DMS79 treated with DMSO at 0.1 percent for 48 hours (cell line): ENCODE data around the gene NXPH4.
A peak's percentile ranks its signal among the peaks of the same experiment; 100 is the strongest.

Experiments
- DNase-seq: peaks from one replicate; lab custom pipeline; 2025; lab: John Stamatoyannopoulos, UW

Gene NXPH4

DNA sequence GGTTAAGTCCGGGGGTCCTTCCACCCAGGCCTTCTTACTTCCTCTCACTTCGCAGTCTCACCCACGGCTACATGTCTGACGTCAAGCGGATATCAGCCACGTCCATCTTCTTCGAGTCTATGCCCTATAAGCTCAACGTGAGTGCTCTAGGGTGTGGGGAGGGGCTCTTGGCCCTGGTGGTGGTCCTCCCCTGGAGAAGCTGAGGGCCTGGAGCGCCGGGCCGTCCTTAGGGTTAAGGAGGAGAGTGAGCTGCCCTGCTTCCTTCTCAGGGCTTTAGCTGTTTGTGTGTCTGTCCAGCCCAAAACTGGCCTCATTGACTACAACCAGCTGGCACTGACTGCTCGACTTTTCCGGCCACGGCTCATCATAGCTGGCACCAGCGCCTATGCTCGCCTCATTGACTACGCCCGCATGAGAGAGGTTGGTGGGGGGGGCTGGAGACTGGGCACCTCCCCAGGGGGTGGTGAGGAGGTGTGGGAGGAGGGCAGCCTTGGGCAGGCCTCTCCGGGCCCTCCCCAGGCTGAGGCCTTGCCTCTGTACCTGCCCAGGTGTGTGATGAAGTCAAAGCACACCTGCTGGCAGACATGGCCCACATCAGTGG, 15.7 kb downstream of the NXPH4 start:
- no peak for DNase-seq

DNA sequence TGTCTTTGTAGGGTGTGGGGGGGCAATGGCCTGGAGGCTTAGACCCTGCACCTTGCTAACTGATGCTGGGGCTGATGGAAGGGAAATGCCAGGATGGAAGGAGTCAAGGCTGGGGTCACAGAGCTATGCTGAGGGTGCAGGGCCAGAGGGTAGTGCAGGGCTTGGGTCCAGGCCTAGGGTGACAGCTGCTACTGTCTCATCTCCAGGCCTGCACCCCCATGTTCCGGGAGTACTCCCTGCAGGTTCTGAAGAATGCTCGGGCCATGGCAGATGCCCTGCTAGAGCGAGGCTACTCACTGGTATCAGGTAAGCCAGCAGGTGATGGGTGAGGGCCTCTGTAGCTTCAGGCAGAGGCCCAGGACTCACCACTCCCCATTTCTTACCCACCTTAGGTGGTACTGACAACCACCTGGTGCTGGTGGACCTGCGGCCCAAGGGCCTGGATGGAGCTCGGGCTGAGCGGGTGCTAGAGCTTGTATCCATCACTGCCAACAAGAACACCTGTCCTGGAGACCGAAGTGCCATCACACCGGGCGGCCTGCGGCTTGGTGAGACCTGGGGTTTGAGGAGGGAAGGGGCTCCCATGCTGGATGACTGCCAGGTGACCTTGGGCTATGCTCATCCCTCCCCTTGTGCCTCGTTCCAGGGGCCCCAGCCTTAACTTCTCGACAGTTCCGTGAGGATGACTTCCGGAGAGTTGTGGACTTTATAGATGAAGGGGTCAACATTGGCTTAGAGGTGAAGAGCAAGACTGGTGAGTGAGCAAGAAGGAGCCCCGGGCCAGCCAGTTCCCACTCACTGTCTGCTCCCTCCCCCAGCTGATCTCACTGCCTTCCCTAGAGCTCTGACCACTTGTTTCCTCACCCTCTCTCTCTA, 17.0 kb downstream of the NXPH4 start:
- DNase-seq, result no peak

DNA sequence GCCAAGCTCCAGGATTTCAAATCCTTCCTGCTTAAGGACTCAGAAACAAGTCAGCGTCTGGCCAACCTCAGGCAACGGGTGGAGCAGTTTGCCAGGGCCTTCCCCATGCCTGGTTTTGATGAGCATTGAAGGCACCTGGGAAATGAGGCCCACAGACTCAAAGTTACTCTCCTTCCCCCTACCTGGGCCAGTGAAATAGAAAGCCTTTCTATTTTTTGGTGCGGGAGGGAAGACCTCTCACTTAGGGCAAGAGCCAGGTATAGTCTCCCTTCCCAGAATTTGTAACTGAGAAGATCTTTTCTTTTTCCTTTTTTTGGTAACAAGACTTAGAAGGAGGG, 17.6 kb downstream of the NXPH4 start:
- no peak for DNase-seq

DNA sequence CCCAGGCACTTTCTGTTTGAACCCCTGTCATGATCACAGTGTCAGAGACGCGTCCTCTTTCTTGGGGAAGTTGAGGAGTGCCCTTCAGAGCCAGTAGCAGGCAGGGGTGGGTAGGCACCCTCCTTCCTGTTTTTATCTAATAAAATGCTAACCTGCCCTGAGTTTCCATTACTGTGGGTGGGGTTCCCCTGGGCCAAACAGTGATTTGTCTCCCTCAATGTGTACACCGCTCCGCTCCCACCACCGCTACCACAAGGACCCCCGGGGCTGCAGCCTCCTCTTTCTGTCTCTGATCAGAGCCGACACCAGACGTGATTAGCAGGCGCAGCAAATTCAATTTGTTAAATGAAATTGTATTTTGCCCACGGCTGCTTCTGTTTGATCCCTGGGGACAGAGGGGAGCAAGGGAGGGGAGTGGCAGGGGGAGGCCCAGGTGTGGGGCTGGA, 18.0 kb downstream of the NXPH4 start:
- no peak for DNase-seq

DNA sequence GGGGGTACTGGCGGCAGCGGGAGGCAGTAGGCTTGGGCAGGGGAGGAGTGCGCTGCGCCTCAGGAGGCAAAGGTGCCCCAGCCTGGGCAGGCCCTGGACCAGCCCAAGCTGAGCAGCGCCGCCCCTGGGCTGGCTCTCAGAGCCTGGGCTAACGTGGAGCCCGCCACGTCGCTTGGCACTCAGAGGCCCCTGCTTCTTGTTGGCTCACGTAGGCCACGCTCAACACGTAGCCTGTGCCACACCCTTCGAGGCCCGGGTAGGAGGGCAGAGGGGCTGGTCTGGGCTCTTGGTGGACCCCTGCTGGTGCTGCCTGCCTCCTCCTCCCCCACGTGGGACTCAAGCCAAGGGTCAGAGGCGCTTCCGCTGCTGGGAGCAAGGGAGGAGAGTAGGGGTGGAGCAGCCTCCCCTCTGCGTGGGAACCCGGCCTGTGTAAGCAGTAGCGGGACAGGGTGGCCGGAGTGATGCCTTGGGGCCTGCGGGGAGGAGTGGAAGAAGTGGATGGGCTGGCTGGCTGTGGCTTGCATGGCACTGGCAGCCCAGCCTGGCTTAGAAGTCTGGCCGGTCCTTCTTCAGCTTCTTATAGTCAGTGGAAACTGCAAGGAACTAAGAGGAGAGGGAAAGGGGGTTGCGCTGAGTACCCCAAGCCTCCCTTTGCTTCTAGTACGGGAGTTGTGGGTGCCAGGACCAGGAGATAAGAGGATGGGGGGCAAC, 18.6 kb downstream of the NXPH4 start:
- no peak for DNase-seq

DNA sequence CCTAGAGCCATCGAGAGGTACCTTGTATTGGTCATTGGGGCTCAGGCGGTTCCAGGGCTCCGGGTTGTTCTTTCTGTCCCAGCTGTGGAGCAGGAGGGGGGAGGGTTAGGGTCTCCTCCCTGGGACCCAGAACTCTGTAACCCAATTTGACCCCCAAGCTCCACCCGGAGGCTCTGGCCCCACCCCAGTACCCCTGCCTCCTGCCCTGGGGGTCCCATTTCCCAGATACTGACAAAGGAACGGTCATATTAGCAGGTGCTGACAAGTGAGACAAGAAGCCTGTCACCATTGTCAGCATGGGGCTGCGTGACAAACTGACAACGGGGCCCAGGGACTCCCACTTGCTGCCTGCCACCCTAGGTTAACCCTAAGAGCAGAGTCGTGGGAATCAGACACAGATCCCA, 19.1 kb downstream of the NXPH4 start:
- no peak for DNase-seq

DNA sequence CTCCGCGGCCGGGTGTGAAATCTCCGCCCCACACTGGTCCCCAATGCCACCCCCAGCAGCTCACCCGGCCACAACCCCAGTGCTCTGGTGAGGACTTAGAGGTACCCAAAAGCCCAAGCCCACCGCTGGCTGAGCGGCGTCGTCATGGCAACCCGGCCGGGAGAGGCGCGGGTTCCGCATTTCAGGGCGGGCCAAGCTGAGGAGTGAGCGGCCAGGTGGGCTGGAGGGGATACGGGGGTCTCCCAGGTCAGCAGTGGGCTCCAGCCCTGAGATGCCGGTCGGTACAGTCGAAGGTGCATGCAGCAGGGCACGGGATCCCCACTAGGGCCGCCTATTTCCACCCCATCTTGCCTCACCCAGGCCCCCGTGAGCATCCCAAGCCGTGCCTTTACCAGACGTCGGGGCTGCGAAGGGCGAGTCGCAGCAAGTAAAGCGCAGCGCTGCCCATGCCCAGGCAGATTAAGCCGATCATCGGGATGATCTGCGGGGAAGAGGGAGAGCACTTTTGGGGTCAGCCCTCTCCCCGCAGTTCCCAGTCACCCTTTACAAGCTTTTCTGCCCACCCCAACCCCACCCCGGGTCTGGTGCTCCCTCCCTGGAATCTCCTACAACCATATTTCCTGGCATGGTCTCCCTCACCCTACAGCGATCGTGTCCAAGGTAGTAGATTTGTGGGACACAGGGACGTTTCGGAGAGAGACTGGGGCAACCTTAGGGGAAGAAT, 19.8 kb downstream of the NXPH4 start:
- no peak for DNase-seq

DNA sequence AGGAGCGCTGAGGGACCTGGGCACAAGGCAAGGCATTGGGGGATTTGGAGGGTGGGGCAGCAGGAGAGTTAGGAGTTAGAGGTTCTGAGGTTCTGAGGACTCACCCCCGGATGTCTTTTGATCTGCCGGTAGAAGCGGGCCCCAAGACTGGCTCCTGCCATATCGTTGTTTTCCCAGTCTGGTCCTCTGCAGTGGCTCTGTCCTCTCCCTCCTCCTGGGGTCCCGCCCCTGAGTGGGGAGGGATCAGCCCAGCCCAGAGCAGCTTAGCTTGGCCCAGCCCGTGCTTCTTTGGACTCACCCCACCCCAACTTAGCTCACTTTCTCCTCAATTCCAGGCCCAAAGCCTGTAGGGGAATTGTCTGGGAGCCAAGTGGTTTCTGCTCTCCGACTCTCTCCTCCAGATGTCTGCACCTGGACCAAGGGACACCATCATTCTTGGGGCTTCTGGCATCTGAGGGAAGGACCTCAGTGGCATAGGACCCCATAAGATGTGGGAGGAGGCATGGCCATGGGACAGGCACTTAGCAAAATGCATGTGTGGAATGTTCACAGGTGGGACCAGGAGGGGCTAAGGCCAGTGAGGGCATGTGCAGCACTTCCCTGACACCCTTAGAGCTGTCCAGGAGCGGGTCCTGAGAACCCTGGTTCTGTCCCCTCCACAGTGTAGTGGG, 20.5 kb downstream of the NXPH4 start:
- DNase-seq, result no peak

DNA sequence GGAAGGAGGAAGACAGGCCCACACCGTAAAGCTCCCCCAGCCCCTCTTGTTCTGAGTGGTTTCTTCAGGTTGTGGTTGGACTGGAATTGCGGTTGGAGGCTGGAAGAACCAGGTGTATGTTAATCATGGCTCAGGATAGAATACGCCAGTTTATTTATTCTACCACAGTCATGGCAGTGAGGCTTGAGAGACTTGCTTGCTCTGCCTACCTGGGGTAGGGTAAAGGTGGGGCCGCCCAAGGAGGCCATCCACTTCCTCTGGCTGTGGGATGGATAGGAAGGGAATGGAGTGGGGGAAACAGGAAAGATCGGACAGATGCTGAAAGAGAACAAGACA, 21.0 kb downstream of the NXPH4 start:
- DNase-seq, result peak; percentile 64

DNA sequence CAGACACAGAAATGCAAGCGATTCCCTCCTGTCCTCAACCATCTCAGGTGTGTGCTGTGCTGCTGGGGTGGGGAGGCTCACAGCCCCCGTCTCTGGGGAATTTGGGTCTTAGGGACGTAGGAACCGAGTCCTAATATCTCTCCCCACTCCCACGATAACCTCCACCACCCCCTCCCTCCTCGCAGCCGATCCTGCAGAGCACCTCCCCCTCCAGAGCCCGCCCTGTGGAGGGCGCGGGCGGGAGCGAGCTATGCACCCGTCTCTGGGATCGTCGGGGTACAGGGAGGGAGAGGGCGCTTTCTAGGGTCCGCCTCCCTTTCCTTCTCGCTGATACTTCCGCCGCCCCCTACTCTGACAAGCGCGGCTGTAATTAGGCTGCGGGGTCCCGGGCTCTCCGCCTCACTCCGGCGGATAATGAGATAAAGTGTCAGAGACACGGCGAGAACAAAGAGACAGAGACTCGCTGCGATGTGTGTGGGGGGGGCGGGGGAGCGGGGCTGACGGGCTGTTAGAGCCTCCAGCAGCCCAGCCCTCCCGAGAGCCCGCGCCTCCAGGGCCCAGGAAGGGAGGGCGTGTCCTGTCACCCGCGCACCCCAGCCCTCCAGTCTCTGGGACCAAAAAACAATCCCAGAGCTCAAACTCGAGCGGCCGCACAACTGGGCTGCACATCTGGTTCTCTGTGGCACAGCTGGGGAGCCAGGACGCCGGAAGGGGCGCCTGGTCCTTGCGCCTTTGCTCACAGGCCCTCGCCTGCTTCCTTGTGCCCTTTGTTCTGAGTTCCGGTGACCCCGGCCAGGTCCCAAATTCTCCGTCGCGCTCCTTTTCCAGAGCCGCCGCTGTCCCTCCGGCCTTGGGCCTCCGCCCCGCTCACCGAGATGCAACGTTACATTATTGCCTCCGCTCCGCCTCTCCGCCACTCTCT, 21.6 kb downstream of the NXPH4 start:
- DNase-seq, result peak; percentile 41

DNA sequence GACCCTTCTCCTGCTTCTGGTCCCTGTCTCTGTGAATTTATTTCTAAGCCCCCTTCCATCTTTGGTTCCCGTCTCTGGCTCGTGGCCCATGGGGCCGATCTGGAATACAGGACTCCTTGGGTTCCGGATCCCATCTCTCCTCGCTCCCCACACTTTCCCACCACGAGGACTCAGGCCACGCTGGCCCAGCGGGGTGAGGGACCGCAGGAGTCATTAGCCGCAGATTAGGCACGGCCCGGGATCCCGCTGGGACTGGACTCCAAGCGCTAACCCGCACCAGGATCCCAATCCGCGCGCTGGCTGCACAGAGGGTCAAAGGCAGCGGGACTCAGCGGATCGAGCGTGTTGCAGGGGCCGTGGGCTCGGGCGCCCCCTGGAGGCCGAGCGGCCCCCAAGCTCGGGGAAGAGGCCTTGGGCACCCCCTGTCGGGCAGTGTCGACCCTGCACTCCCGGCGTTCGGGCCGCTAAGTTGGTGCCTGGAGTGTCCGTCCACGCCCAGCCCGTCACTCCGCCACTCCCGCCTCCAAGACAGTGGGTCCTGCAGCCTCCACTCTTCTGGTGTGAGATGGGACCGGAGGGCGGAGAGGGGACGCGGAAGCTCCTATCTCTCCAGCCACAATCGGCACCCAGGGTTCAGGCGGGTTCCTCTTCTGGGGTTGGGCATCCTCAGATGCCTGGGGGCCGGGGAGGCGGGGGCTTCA, 22.4 kb downstream of the NXPH4 start:
- peak; percentile 56 for DNase-seq

DNA sequence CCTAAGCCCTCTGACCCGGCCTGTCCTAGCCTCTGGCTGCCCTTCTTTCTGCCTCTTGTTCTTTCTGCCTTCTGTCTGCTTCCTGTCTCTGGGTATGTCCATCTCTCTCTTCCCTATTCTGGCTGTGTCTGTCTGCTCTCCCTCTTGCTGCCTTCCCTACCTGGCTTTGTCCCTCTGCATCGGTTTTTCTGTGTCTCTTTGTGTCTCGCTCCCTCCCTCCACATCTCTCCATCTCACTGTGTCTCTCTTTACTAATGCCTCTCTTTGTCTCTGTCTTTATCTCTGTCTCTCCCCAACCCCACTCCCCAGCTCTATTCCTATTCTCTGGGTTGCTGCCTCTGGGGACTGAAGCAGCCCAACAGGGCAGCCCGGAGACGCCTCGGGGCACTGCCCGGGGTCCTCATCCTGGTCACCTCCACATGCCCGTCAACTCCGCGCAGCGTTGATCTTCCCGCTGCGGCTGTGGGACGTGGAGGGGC, 23.0 kb downstream of the NXPH4 start:
- DNase-seq, result peak; percentile 13

DNA sequence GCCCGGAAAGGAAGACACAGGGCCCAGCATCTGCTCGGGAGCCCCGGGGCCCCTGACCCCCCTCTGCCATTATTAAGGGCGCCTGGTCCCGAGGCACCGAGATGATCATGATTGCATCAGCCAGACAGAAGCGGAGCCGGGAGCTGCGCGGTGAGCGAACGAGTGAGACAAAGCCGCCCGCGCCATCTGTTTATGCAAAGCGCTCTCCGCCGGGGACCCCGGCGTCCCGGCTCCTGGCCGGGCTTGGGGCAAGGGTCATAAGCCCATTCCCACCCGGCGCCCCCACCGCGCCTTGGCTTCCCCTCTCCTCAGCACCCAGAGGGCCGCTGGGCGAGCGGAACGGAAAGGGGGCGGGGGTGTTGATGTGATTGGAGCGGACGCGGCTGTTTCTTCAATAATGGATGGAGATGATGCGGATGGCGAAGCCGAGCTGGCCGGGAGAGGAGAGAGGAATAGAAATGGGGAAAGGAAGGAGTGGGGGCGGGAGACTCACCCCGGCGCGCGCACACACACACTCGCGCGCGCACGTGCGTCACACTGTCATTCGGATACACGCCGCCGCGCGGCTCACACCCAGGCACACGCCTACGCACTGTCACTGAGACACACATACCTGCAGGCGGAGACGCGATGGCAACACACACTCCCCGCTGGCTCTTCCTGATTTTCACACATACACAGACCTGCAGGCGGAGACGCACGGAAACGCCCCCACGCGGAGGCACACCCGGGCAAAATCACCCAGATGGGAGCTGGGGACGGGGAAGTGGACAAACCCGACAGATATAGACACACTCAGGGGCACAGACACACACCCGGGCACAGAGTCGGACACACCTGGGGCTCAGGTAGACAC, 23.7 kb downstream of the NXPH4 start:
- DNase-seq, result peak; percentile 38

DNA sequence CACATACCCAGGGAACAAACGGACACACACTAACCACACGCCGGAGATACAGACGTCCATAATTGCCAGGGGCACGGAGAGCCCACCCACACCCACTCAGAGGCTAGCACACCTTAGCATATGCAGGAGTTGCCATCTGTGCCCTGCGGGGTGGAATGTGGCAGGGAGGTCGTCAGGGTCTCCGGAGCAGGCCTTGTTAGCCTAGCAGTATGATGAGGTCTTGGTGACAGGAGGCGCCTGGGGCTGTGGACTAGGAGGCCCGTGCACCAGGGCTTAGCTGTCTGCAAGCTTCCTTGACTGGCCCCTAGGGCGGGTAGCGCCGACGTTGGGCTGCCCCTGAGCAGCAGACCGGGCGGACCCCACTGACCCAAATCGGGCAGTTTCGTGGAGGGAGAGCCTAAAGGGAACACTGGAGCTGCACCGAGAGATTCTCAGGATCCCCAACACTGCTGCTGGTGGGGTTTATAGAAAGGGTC, 24.4 kb downstream of the NXPH4 start:
- DNase-seq, result no peak

DNA sequence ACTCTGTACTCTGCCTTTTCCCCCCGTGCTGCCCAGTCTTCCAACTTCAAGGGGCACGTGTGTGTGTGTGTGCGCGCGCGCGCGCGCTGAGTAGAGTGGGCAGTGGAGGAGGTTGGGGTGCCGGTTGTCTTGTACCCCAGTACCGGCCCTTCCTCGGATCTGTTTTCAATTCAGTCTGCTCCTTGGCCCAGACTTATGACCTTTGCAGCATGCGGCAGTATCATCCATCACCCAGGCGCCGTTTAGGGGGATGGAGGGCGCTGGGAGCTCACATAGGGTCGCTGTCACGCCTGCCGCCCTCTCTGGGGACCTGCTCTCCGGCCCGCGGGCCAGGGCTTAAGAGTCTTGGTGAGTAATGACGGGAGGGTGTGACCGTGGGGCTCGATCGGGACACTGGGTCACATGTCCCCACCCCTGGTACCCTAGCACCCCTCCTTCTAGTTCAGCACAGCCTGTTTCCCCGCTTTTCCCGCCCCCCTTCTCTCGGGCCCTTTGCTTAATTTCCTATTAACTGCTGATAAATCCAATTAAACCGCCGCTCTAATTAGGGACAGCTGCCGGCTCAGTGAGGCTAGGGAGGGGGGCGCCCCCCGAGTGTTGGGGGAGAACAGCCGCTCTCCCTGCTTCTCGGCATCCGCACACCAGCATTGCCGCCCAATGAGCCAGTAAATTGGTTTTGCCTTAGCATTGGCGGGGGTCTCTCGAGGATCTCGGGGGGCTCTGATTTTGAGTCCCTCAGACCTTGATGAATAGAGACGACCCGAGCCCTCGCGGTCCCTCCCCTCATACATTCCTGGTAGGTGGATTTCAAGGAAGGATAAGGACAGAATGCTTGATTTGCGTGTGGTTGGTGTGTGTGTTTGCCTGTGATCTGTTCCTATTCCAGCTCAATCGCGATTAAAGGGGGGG, 25.1 kb downstream of the NXPH4 start:
- DNase-seq, result no peak

DNA sequence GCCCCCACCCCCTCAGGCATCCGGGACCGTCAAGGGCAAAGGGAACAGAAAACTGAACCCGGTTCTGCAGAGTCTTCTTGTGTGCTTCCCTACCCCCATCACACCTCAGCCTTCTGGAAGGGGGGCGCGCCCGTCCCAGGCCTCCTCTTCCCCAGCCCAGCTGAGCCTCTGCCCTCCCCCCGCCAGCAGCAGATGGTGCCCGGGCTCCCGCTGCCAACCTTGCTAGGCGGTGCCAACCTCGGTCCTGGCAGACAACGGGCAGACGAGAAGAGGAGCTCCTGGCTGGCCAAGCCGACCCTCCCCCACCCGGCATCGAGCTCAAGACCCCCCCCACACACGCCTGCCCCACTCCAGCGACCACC, 25.7 kb downstream of the NXPH4 start:
- DNase-seq, result peak; percentile 39

DNA sequence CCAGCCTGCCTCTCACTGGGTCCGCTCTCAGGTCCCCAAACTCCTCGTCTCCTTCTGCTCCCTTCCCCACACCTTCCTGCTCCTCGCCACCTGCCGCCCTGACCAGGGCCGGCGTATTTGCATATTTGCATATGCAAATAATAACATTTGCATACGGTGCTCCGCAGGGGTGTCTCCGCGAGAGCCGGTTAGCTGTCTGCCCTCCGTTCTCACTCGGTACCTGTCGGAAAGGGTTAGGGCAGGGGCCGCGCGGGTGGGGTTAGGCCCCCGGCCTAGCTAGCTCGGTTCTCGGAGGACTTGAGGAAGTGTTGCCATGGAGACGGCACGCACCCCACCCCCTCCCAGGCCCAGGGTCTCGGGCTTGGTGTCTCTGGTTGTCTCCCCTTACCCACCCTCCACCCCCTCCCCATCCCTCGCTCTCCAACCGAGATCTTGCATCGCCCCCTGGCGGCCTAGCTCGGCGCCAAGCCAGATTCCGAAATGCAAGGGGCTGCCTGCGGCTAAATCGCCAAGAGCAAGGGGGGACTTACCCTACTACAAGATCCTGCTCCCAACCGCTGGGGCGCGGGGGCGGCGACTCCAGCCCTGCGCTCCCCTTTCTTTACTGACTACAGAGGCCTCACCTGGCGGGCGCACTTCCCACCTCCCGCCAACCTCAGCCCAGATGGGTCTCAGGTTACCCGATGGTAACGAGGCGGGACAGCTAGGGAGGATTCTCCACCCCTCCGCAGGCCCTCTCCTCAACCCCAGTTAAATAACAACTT, 26.3 kb downstream of the NXPH4 start:
- peak; percentile 50 for DNase-seq
